Esophagus muscularis mucosa (tissue), 3 donors: ENCODE results near the gene FAAP24.
"Not testable (repeated sequence)": the region's sequence is repeated elsewhere in the genome, so short reads cannot be mapped to it uniquely, and the experiment has no call there.

Source experiments
- CTCF ChIP-seq, 3 experiments: fragments of 200-600 bp in 2 of 3; fragments of 450-650 bp in 1 of 3; sonication (generic) in 2 of 3; IDR thresholded peaks; one replicate each; pipeline ENCODE4 v1.5.1; 2017 to 2019; ENCODE audit warnings: antibody characterized with exemption in 3 of 3, mild to moderate bottlenecking in 2 of 3, moderate library complexity in 1 of 3
- POLR2A ChIP-seq: fragments of 450-650 bp; IDR thresholded peaks from one replicate; pipeline ENCODE4 v1.6.1; 2017; ENCODE audit warnings: antibody characterized with exemption, moderate library complexity, mild to moderate bottlenecking, low read depth
- POLR2AphosphoS5 ChIP-seq, 2 donors: sonication (generic); formaldehyde crosslinking; IDR thresholded peaks; one replicate each; pipeline ENCODE4 v1.6.1; 2017; ENCODE audit warnings: antibody characterized with exemption in 2 of 2

- not testable (repeated sequence) for TF ChIP-seq CTCF (IDR thresholded peaks at IDR 0.05); POLR2AphosphoS5 (IDR thresholded peaks at IDR 0.05); POLR2A
Observed at GRCh38 chr19:33025468-33026238, 53.6 kb downstream of the FAAP24 start.
